NCI-H187 treated with DMSO at 0.1 percent for 48 hours (cell line): ENCODE measurements around the gene HLA-A.
"Not testable (repeated sequence)": the region's sequence is repeated elsewhere in the genome, so short reads cannot be mapped to it uniquely, and the experiment has no call there.

ENCODE experiments used
- DNase-seq: peaks from one replicate; lab custom pipeline; 2025; lab: John Stamatoyannopoulos, UW

The HLA-A gene

DNA sequence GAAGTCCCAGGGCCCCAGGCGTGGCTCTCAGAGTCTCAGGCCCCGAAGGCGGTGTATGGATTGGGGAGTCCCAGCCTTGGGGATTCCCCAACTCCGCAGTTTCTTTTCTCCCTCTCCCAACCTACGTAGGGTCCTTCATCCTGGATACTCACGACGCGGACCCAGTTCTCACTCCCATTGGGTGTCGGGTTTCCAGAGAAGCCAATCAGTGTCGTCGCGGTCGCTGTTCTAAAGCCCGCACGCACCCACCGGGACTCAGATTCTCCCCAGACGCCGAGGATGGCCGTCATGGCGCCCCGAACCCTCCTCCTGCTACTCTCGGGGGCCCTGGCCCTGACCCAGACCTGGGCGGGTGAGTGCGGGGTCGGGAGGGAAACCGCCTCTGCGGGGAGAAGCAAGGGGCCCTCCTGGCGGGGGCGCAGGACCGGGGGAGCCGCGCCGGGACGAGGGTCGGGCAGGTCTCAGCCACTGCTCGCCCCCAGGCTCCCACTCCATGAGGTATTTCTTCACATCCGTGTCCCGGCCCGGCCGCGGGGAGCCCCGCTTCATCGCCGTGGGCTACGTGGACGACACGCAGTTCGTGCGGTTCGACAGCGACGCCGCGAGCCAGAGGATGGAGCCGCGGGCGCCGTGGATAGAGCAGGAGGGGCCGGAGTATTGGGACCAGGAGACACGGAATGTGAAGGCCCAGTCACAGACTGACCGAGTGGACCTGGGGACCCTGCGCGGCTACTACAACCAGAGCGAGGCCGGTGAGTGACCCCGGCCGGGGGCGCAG lies at the start of gene HLA-A:
TSS of gene HLA-A (plus strand) at position 258 of the 778 bp plus-strand sequence. CDS start at position 280, 22 bp downstream.
- peak; percentile 80 for DNase-seq

DNA sequence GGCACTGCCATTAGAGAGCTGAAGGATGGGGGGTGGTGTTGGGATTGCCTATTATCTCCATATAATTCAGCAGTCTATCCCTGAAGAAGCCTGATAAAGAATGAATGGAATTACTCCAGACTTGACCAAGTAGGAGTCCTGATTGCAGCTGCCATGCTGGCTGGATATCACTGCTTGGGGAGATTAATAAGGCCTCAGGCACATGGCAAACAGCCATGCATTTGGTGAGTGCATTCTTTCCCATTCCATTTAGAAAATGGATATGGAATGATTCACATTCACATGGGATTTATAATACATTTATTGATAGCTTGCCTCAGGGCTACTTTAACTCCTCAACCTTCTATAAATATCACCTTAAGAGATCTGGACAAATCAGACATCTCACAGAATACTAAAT lies 49.6 kb upstream of the HLA-A start:
- DNase-seq, result no peak

DNA sequence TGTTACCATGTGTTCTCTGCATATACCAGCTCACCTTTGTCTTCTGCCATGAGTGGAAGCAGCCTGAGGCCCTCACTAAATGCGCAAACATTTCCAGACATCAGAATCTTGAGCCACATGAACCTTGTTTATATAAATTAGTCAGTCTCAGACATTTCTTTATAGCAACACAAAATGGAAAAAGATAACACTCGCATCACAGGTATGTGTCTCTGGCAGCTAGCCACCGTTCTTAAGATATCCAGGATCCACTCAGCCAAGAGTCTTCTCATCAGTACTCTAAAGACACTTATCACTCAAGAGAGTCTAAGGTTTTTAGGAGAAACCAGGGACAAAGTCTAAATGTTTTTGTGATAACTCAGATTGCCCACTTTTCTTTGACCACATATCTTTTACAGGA lies 43.1 kb upstream of the HLA-A start:
- no peak for DNase-seq

DNA sequence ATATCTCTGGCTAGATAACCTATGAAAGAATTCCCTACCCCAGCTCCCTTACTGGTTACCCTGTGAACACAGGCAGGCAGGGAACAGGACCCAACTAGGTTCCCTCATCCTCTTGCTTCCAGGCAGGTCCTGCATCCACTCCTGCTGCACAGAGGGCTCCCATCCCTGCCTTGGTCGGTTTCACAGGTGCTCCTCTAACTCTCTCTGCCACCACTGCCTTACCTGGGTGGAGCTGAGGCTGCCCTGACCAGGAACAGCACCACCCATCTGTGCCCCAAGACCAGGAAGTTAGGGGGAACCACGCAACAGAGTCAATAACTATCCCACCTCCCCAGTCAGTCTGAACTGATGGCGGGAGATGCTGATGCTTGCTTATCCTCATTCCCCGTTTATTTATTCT lies 37.0 kb upstream of the HLA-A start:
- DNase-seq, result no peak

DNA sequence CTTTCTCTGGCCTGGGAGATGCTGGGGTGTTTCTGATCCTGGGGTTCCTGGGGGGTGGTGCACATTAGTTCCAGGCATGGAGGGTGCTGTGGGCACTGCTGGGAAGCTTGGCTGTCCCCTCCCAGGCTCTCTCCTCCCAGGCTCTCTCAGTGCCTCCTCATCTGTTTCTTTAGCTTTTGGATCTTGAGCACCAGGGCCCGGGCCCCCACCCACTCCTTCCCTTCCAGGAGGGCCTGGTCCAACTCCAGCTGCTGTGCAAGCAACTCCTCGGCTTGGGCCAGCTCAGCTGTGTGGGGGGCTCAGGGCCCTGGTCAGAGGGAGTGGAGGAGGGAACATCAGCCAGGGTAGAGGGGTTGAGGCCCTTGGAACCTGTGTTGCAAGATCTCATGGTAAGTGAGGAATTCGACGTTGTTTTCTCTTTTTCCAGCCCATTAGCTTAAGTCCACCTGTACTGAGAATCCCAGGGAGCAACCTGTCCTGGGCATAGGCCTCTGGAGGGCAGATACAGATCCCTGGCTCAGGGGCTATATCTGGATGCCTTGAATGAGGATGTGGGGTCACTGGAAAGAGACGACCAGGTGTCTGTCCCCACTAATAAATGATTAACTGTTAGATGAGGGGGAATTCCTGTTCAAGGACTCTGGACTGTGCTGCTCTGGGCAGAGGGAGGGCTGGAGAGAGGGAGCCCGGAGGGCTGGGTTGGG lies 34.5 kb upstream of the HLA-A start:
- no peak for DNase-seq

DNA sequence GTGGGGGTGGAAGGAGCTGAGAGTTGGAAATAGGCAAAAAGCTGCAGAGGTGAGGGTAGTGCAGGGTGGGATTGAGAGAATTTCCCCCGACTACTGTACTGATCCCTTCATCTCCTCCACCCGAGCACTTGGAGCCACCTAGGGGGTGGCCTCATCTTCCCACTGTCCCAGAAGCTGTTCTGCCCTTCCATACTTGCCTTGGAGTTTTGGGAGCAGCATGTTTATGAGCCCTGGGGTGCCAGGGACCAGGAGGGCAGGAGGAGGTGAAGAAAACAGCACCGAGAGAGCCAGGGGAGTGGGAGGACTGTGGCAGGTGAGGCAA lies 34.0 kb upstream of the HLA-A start:
- no peak for DNase-seq

DNA sequence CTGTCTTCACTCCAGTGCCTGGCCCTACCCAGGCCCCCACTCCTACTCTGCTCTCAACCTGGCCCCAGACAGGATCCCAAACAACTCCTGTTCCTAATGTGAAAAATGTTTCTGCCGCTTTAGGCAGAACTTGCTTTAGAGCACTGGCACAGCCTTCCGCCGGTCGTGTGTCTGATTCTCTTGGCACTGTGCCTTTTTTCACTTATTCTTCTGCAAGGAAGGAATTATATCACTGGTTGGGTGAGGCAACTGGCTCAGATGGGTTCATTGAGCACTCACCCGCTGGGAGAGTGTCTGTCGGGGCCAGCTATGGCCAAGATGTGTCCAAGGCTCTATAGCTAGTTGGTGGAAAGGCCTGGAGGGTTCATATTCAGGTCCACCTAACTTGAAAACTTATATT lies 33.6 kb upstream of the HLA-A start:
- DNase-seq, result no peak

DNA sequence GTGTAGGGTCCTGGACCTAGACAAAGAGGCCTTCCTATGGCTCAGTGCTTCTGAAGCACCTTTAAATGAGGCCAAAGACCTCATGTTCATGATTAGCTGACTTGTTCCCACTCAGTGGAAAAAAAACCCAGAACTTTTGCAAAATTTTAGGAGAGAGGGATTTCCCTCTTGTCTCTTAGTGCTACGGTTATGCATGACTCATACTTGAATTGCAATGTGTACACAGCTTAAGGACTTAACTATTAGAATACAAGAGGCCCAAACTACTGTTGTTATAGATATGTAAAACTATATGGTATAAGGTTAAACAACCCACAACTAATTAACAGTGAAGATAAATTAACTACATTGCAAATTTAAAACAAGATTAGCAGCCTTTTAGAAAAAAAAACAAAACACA lies 32.3 kb upstream of the HLA-A start:
- DNase-seq, result no peak

DNA sequence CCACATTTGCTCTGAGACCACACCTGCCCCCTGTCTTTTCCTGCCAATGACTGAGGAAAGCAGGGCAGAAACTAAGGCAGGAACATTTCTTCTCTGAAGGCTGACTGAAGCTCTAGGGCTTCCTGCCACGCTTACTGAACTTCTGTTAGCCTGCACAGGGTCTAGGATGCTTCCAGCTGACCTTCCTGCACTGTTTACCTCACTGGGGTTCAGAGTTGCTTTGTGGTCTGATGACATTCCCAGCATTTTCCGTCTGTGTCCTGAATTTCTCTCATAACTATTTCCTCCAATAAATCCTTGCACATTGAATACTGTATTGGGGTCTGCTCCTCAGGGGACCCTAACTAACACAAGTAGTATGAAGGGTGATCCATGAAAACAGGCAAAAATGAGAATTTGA lies 29.5 kb upstream of the HLA-A start:
- no peak for DNase-seq

DNA sequence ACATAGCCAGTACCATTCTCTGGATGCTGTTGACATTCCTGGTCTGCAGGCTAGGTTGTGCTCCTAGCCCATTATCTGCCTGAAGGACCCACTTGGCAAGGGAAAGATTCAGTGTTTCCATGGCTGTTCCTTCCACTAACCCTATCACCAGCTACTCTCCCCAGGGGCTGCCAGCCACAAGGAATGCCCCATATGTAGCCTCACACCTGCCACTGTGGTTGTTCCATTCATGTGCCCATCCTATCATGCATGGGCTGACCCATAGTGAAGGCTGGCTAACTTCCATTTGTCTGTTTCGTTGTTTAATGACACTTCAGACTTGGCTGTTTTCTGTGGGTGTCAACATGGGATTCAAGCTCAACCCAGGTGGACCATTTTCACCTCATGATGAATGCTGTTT lies 25.6 kb upstream of the HLA-A start:
- DNase-seq, result no peak

DNA sequence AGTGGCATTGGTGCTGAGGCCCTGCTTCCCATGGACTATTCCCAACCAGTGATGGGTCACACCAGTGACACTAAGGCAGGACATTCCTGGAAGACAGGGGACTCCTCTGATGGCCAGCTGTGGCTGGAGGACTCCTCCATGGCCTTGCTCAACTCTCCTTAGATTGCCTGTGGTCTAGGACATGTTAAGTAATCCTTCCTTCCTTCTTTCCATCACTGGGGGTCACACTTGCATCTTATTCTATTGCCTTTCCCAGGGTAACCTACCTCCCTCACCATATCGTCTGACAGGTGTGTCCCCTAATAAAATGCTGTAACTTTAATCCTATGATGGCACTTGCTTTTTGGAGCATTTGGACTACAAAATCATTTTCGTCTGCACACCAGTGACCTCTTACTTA lies 24.5 kb upstream of the HLA-A start:
- DNase-seq, result no peak

DNA sequence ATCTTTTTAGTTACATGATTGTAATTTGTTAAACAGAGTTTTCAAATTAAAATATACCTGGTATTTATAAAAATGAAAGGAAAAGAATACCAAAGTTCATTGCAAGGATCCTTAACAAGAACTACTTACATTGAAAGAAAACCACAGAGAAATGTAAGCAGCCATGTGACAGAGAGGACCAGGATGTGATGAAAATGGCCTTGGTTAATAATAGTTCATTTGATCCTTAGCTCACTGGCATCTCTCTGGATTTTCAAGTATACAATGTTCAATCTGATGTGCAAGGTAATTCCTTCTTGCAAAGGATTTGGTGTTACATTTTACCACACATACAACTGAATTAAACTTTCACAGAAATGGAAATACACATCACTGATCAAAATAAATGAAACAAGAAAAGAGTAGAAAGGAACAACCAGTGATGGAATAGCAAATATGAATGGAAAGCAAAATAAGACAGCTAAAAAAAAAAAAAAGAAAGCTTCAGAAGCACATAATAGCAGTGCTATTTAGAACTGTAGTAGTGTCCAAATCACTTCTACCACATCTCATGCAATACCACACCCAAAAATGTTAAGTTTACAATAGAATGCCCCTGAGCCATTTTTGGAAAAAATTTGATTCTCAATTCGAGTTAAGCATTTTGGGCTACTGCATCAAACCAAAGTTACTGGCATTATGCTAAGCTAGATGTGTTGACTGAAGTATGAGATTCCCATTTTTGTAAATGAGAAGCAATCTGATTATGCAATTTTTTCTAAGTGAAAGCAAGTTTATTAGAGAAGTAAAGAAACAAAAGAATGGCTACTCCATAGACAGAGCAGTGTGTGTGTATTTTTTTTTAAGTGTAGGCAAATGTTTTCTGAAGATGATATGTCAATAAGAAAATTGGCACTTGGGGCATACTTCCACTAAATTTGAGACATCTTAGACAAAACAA lies 22.6 kb upstream of the HLA-A start:
- no peak for DNase-seq

DNA sequence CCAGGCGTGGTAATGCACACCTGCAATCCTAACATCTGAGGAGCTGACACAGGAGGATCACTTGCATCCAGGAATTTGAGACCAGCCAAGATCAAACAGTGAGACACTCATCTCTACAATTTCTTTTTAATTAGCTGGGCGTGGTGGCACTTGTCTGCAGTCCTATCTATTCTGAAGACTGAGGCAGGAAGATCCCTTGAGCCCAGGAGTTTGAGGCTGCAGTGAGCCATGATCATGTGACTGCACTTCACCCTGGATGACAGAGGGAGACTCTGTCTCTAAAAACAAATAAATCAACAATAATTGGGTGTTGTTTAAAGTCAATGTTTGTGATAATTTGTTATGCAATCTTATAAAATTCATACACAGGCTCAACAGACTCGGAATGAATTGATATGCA lies 18.0 kb upstream of the HLA-A start:
- DNase-seq, result peak; percentile 10

DNA sequence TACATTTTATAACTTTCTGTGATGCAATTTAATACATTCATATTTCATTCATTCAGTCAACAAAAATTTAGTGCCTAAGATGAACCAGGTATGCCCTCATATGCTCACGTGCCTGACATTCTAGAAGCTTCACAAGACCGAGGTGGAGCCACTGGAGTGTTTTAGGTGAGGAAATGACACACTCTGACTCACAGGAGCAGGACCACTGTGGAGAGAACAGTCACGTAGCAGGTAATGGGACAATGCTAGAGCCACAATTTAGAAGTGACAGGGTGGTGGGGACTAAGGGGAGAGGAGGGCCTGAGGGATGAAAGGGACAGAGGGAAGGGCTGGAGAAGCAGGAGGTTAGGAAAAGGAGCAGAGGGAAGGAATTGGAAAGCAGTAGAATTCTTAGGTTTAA lies 17.6 kb upstream of the HLA-A start:
- DNase-seq, result no peak

DNA sequence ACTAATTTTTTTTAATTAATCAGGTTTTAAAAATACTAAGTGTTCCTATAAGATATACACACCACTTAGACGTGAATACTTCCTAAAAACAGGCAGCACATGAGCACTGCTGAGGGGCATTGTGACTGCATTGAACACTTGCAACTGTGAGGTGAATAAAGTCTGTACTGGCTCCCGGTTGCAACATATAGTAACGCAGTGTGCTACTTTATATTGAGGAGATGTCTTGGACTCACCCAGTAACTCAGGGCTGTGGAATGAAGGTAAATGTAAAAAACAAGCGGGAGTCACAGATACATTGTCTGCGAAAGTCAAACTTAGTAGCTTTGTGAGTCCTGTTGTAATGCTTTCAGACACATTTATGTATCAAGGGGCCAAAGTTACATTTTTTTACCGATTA lies 17.0 kb upstream of the HLA-A start:
- no peak for DNase-seq

DNA sequence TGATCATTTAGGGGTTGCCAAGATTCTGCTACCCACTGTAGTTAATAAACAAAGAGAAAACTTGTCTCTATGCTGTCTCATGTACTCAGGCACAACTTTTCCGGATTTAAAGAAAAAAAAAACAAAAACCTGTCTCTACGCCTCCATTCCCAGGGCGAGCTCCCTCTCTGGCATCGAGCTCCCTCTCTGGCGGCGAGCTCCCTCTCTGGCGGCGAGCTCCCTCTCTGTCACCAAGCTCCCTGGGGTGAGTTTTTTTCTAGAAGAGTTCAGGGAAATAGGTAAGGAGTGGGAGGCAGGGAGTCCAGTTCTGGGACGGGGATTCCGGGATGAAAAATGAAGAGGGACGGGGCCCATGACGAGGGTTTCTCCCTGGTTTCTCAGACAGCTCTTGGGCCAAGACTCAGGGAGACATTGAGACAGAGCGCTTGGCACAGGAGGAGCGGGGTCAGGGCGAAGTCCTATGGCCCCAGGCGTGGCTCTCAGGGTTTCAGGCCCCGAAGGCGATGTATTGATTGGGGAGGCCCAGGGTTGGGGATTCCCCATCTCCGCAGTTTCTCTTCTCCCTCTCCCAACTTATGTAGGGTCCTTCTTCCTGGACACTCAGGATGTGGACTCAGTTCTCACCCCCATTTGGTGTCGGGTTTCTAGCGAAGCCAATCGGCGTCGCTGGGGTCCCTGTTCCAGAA lies 16.5 kb upstream of the HLA-A start:
- DNase-seq, result no peak

DNA sequence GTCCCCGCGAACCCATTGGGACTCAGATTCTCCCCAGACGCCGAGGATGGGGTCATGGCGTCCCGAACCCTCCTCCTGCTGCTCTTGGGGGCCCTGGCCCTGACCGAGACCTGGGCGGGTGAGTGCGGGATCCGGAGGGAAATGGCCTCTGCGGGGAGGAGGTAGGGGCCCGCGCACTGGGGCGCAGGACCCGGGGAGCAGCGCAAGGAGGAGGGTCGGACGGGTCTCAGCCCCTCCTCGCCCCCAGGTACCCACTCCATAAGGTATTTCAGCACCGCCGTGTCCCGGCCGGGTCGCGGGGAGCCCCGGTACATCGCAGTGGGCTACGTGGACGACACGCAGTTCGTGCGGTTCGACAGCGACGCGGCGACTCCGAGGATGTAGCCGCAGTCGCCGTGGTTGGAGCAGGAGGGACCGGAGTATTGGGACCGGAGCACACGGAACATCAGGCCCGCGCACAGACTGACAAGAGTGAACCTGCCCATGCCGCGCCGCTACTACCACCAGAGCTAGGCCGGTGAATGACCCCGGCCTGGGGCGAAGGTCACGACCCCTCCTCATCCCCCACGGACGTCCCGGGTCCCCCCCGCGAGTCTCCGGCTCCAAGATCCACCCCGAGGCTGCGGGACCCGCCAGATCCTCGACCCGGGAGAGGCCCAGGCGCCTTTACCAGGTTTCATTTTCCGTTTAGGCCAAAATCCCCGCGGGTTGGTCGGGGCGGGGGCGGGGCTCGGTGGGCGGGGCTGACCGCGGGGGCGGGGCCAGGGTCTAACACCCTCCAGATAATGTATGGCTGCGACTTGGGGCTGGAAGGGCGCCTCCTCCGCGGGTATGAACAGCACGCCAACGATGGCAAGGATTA lies 15.7 kb upstream of the HLA-A start:
- no peak for DNase-seq

DNA sequence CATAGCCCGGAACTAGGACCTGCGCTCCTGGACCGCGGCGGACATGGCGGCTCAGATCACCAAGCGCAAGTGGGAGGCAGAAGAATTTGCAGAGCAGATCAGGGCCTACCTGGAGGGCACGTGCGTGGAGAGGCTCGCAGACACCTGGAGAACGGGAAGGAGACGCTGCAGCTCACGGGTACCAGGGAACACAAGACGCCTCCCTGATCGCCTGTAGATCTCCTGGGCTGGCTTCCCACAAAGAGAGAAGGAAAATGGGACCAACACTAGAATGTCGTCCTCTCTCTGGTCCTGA lies 15.1 kb upstream of the HLA-A start:
- DNase-seq, result no peak

DNA sequence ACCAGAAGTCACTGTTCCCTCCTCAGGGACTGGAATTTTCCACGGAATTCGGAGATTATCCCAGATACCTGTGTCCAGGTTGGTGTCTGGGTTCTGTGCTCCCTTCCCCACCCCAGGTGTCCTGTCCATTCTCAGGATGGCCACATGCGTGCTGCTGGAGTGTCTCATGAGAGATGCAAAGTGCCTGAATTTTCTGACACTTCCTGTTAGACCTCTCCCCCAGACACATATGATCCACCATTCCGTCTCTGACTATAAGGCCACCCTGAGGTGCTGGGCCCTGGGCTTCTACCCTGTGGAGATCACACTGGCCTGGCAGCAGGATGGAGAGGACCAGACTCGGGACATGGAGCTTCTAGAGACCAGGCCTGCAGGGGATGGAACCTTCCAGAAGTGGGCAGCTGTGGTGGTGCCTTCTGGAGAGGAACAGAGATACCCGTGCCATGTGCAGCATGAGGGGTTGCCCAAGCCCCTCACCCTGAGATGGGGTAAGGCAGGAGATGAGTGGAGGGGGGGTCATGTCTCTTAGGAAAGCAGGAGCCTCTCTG lies 14.4 kb upstream of the HLA-A start:
- DNase-seq, result no peak

DNA sequence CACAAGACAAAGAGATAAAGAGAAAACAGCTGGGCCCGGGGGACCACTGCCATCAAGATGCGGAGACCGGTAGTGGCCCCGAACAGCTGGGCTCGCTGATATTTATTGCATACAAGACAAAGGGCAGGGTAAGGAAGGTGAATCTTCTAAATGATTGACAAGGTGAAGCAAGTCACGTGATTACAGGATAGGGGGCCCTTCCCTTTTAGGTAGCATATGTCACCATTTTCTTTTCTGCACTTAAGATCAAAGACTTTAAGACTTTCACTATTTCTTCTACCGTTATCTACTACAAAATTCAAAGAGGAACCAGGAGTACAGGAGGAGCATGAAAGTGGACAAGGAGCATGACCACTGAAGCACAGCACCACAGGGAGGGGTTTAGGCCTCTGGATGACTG lies 12.3 kb upstream of the HLA-A start:
- not testable (repeated sequence) for DNase-seq

DNA sequence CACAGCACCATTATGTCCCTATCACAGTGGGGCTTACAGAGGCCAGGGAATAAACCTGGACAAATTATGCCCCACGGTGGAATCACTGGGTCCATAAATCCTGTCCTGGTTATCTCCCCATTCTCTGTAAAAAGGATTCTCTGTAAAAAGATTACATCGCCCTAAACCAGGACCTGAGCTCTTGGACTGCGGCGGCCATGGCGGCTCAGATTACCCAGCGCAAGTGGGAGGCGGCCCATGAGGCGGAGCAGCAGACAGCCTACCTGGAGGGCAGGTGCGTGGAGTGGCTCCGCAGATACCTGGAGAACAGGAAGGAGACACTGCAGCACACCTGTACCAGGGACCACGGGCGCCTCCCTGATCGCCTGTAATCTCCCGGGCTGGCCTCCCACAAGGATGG lies 8.4 kb upstream of the HLA-A start:
- DNase-seq, result no peak
